ENCODE results near the gene ECSIT.
"Not testable (repeated sequence)": the region's sequence is repeated elsewhere in the genome, so short reads cannot be mapped to it uniquely, and the experiment has no call there.

ECSIT gene

GRCh38 chr19:11480715-11481533 lies 48.0 kb downstream of the ECSIT start, which contains the start of gene ELAVL3:
TSS of gene ELAVL3 (minus strand) at chr19:11481046. CDS start at chr19:11480608, 438 bp downstream.
- POLR2A ChIA-PET: no interaction called here
- no peak for DNase-seq (ENCODE audit: low read depth, low spot score)
- peak; percentile 1 for TF ChIP-seq CTCF (IDR thresholded peaks at IDR 0.05; ENCODE audit: insufficient read depth, low read length, missing control alignments)
- CTCF ChIA-PET: interaction anchor here (4.7 kb wide), 1 partner anchor 193 kb away, joined by 89 read pairs; no protein-coding TSS in a partner anchor
- peak within 1 kb of the TSS; percentile 20; the same call in 1 of the 2 replicates for H3K4me3 ChIP-seq (ENCODE audit: low read depth, low read length)

GRCh38 chr19:11479898-11480714 lies 48.8 kb downstream of the ECSIT start:
- no peak for DNase-seq (ENCODE audit: low read depth, low spot score)
- TF ChIP-seq CTCF (IDR thresholded peaks at IDR 0.05; ENCODE audit: insufficient read depth, low read length, missing control alignments): no peak
- POLR2A ChIA-PET: no interaction called here
- H3K4me3 ChIP-seq (ENCODE audit: low read depth, low read length): no peak overlapping the region
- CTCF ChIA-PET: interaction anchor here (4.7 kb wide), 1 partner anchor 192 kb away, joined by 89 read pairs; no protein-coding TSS in a partner anchor

- no peak for TF ChIP-seq CTCF (IDR thresholded peaks at IDR 0.05; ENCODE audit: insufficient read depth, low read length, missing control alignments)
- CTCF ChIA-PET: interaction anchor here (4.7 kb wide), 1 partner anchor 191 kb away, joined by 89 read pairs; no protein-coding TSS in a partner anchor
- POLR2A ChIA-PET: no interaction called here
- no peak for DNase-seq (ENCODE audit: low read depth, low spot score)
- H3K4me3 ChIP-seq (ENCODE audit: low read depth, low read length): no peak overlapping the region
Measured at GRCh38 chr19:11479090-11479897, 49.6 kb downstream of the ECSIT start.

- TF ChIP-seq CTCF (IDR thresholded peaks at IDR 0.05; ENCODE audit: insufficient read depth, low read length, missing control alignments): no peak
- ChIA-PET CTCF (no interaction called here), POLR2A (no interaction called here)
- DNase-seq (ENCODE audit: low read depth, low spot score): no peak
- H3K4me3 ChIP-seq (ENCODE audit: low read depth, low read length): no peak overlapping the region
Measured at GRCh38 chr19:11478167-11479089, 50.5 kb downstream of the ECSIT start.

GRCh38 chr19:11475861-11476260 lies 53.1 kb downstream of the ECSIT start:
- no peak for DNase-seq (ENCODE audit: low read depth, low spot score)
- no peak for TF ChIP-seq CTCF (IDR thresholded peaks at IDR 0.05; ENCODE audit: insufficient read depth, low read length, missing control alignments)
- ChIA-PET CTCF (no interaction called here), POLR2A (no interaction called here)
- H3K4me3 ChIP-seq (ENCODE audit: low read depth, low read length): no peak overlapping the region

GRCh38 chr19:11475343-11475742 lies 53.6 kb downstream of the ECSIT start:
- DNase-seq (ENCODE audit: low read depth, low spot score); CTCF ChIA-PET; POLR2A ChIA-PET; H3K4me3 ChIP-seq (ENCODE audit: low read depth, low read length): not testable (repeated sequence)
